GM23248 (cell line): Measurements from ENCODE around the gene PLEKHA5. TPM values are rescaled to one million over a fixed set of nuclear protein-coding genes. Genes with fewer than 3 reads are reported as not detected.

Experiments used
- DNase-seq: peaks from one replicate; pipeline ENCODE4 v3.0.0-alpha.2; 2015
- H2AFZ ChIP-seq: fragments of 200-600 bp; sonication (generic); 2 replicates; pipeline ENCODE4 v1.6.1; 2016; ENCODE audit warnings: antibody characterized with exemption
- H3F3A ChIP-seq: fragments of 200-600 bp; sonication (generic); 2 replicates; pipeline ENCODE4 v1.6.1; 2016; ENCODE audit warnings: mild to moderate bottlenecking, antibody characterized with exemption, mixed run types; ENCODE audit not compliant: insufficient read depth
- H3K27ac ChIP-seq: fragments of 200-600 bp; sonication (generic); 2 replicates; pipeline ENCODE4 v1.5.1; 2016; ENCODE audit warnings: mild to moderate bottlenecking
- H3K27me3 ChIP-seq: fragments of 200-600 bp; sonication (generic); replicated peaks from 2 replicates; pipeline ENCODE4 v1.6.1; 2016; ENCODE audit warnings: mild to moderate bottlenecking; ENCODE audit not compliant: insufficient read depth
- H3K36me3 ChIP-seq: fragments of 200-600 bp; sonication (generic); 2 replicates; pipeline ENCODE4 v1.6.1; 2016; ENCODE audit warnings: low read depth, mild to moderate bottlenecking
- H3K4me1 ChIP-seq: fragments of 200-600 bp; sonication (generic); 2 replicates; pipeline ENCODE4 v1.6.1; 2016; ENCODE audit warnings: mild to moderate bottlenecking; ENCODE audit not compliant: insufficient read depth
- H3K4me2 ChIP-seq: fragments of 200-600 bp; sonication (generic); one replicate; pipeline ENCODE4 v1.6.1; 2016; ENCODE audit warnings: mild to moderate bottlenecking; ENCODE audit not compliant: unreplicated experiment
- H3K4me3 ChIP-seq: fragments of 200-600 bp; sonication (generic); 2 replicates; pipeline ENCODE4 v1.5.1; 2016; ENCODE audit warnings: mild to moderate bottlenecking
- H3K79me2 ChIP-seq: fragments of 200-600 bp; sonication (generic); 2 replicates; pipeline ENCODE4 v1.6.1; 2016; ENCODE audit warnings: mild to moderate bottlenecking; ENCODE audit not compliant: insufficient read depth
- H3K9ac ChIP-seq: fragments of 200-600 bp; sonication (generic); 2 replicates; pipeline ENCODE4 v1.6.1; 2016; ENCODE audit warnings: mild to moderate bottlenecking
- H3K9me2 ChIP-seq: fragments of 200-600 bp; sonication (generic); 2 replicates; pipeline ENCODE4 v1.6.1; 2016; ENCODE audit warnings: mixed run types, mild to moderate bottlenecking, moderate library complexity; ENCODE audit not compliant: insufficient read depth
- H3K9me3 ChIP-seq: fragments of 200-600 bp; sonication (generic); one replicate; pipeline ENCODE4 v1.6.1; 2017; ENCODE audit warnings: low read depth
- H4K20me1 ChIP-seq: fragments of 200-600 bp; sonication (generic); 2 replicates; pipeline ENCODE4 v1.6.0; 2016; ENCODE audit not compliant: insufficient read depth
- EZH2 ChIP-seq: fragments of 200-600 bp; sonication (generic); IDR thresholded peaks from 2 replicates; pipeline ENCODE4 v1.6.1; 2018; ENCODE audit warnings: antibody characterized with exemption, mild to moderate bottlenecking; ENCODE audit not compliant: insufficient read depth, poor library complexity, severe bottlenecking
- EZH2phosphoT487 ChIP-seq: fragments of 200-600 bp; sonication (generic); IDR thresholded peaks from 2 replicates; pipeline ENCODE4 v1.6.1; 2018; ENCODE audit warnings: antibody characterized with exemption, moderate library complexity, mild to moderate bottlenecking, low read depth; ENCODE audit not compliant: insufficient read depth
- WGBS, 2 experiments: methylation state at CpG; one replicate each; pipeline ENCODE4 v1.1.6; 2015 to 2017; ENCODE audit warnings: low lambda C conversion rate in 2 of 2, low coverage in 1 of 2; ENCODE audit errors: missing lambda C conversion rate in 2 of 2; 5-methylcytosine and 5-hydroxymethylcytosine counted together
- in situ Hi-C: fragments of 300-500 bp; cut with MboI; formaldehyde crosslinking; loops from 2 replicates; pipeline ENCODE4 v1.15.0; 2020
- polyA plus RNA-seq: library from polyadenylated mRNA; unstranded; fragments of >200 nt; fragmentation: Nextera tagmentation; extraction: Ambion mirVana; gene quantifications from 2 replicates; pipeline ENCODE4 v1.2.1, GENCODE V29; 2016
- total RNA-seq: library from RNA; depleted of rRNA; stranded (reverse); fragments of >200 nt; shearing (Covaris generic); gene quantifications from 2 replicates; pipeline ENCODE4 v1.2.3, GENCODE V29; 2014; rRNA removed

PLEKHA5 gene
- 12.1 and 12.4 TPM in 2 replicates for total RNA-seq
- 9.1 and 10.0 TPM in 2 replicates for polyA plus RNA-seq

- H3K27me3 ChIP-seq, result no peaks in the 10 kb centered on the region
- no peaks in the 10 kb centered on the region for H3K9me2 ChIP-seq
- H3K4me3 ChIP-seq, result peak within 1 kb of the TSS; percentile 95
- in situ Hi-C loops, result no loop called here
- H2AFZ ChIP-seq, result peak within 1 kb of the TSS; percentile 91
- no peaks in the 10 kb centered on the region; the same call in 1 of the 2 replicates for H3K36me3 ChIP-seq
- no peaks in the 10 kb centered on the region for H3K9me3 ChIP-seq
- H3K79me2 ChIP-seq, result peaks cover 33% of the 10 kb centered on the region
- no peaks in the 10 kb centered on the region for H4K20me1 ChIP-seq
- peak within 1 kb of the TSS; percentile 77 for H3K9ac ChIP-seq
- WGBS, 2 experiments, result 0 to 1% methylated on average over 14 to 63 of the region's 103 CpGs
- peak within 1 kb of the TSS; percentile 70 for H3K27ac ChIP-seq
- peak within 1 kb of the TSS; percentile 96 for H3K4me2 ChIP-seq
- H3F3A ChIP-seq, result peaks cover 45% of the 10 kb centered on the region
- TF ChIP-seq EZH2 (no peak), EZH2phosphoT487 (no peak)
- DNase-seq, result peak; percentile 90
- peaks cover 11% of the 10 kb centered on the region; the same call in 1 of the 2 replicates for H3K4me1 ChIP-seq
Observed at GRCh38 chr12:19129486-19130223, at the start of gene PLEKHA5. Gene PLEKHA5 (plus strand): TSS chr12:19129733. CDS start chr12:19129800, 67 bp downstream.

GRCh38 chr12:19080918-19081317 is 48.6 kb upstream of the PLEKHA5 start:
- WGBS, 2 experiments, result 76 to 93% methylated on average over 2 of the region's 2 CpGs
- H3K9me2 ChIP-seq, result no peaks in the 10 kb centered on the region
- H3K36me3 ChIP-seq, result no peaks in the 10 kb centered on the region
- H3F3A ChIP-seq, result no peaks in the 10 kb centered on the region
- H3K27ac ChIP-seq, result no peak overlapping the region
- no peak for DNase-seq
- TF ChIP-seq EZH2phosphoT487, result no peak
- TF ChIP-seq EZH2, result no peak
- no peaks in the 10 kb centered on the region for H3K9me3 ChIP-seq
- no peak overlapping the region for H3K9ac ChIP-seq
- no peaks in the 10 kb centered on the region for H3K79me2 ChIP-seq
- no peak overlapping the region for H2AFZ ChIP-seq
- H3K4me2 ChIP-seq, result no peak overlapping the region
- H3K4me3 ChIP-seq, result no peak overlapping the region
- H3K27me3 ChIP-seq, result no peaks in the 10 kb centered on the region
- in situ Hi-C loops, result no loop called here
- H3K4me1 ChIP-seq, result no peaks in the 10 kb centered on the region
- no peaks in the 10 kb centered on the region for H4K20me1 ChIP-seq

- no peaks in the 10 kb centered on the region for H4K20me1 ChIP-seq
- H3K9me2 ChIP-seq, result no peaks in the 10 kb centered on the region
- H3K27ac ChIP-seq, result no peak overlapping the region
- TF ChIP-seq EZH2phosphoT487 (no peak), EZH2 (no peak)
- no peak overlapping the region for H3K4me3 ChIP-seq
- H3K9ac ChIP-seq, result no peak overlapping the region
- no peaks in the 10 kb centered on the region for H3K79me2 ChIP-seq
- 79 to 81% methylated on average over 7 of the region's 7 CpGs for WGBS, 2 experiments
- H3K9me3 ChIP-seq, result no peaks in the 10 kb centered on the region
- in situ Hi-C loops, result no loop called here
- H3F3A ChIP-seq, result no peaks in the 10 kb centered on the region
- H3K36me3 ChIP-seq, result no peaks in the 10 kb centered on the region
- H3K4me1 ChIP-seq, result no peaks in the 10 kb centered on the region
- no peak for DNase-seq
- no peaks in the 10 kb centered on the region for H3K27me3 ChIP-seq
- H3K4me2 ChIP-seq, result no peak overlapping the region
- H2AFZ ChIP-seq, result no peak overlapping the region
Observed at GRCh38 chr12:19082365-19082911, 47.1 kb upstream of the PLEKHA5 start.

GRCh38 chr12:19084547-19084946 is 45.0 kb upstream of the PLEKHA5 start:
- no peaks in the 10 kb centered on the region for H3K79me2 ChIP-seq
- no peaks in the 10 kb centered on the region for H3K4me1 ChIP-seq
- no peaks in the 10 kb centered on the region for H4K20me1 ChIP-seq
- H3K9me3 ChIP-seq, result no peaks in the 10 kb centered on the region
- no peak overlapping the region for H3K4me3 ChIP-seq
- H2AFZ ChIP-seq, result no peak overlapping the region
- DNase-seq, result no peak
- H3K27me3 ChIP-seq, result no peaks in the 10 kb centered on the region
- H3K36me3 ChIP-seq, result no peaks in the 10 kb centered on the region
- in situ Hi-C loops, result no loop called here
- 0 out of 2 replicates have a peak, but pooled peaks cover 3% of the 10 kb centered on the region for H3K9me2 ChIP-seq
- H3K27ac ChIP-seq, result no peak overlapping the region
- no peak overlapping the region for H3K4me2 ChIP-seq
- H3F3A ChIP-seq, result no peaks in the 10 kb centered on the region
- no peak overlapping the region for H3K9ac ChIP-seq
- TF ChIP-seq EZH2phosphoT487 (no peak), EZH2 (no peak)
- 81% methylated on average over 4 of the region's 4 CpGs for WGBS, 2 experiments
